ENCODE results near the gene ITPR2. TPM values are rescaled to one million over a fixed set of nuclear protein-coding genes. Genes with fewer than 3 reads are reported as not detected.
"Not testable (repeated sequence)": the region's sequence is repeated elsewhere in the genome, so short reads cannot be mapped to it uniquely, and the experiment has no call there.

The ITPR2 gene
- total RNA-seq, 1 experiment from 2014 or later: 14.3 TPM

DNA sequence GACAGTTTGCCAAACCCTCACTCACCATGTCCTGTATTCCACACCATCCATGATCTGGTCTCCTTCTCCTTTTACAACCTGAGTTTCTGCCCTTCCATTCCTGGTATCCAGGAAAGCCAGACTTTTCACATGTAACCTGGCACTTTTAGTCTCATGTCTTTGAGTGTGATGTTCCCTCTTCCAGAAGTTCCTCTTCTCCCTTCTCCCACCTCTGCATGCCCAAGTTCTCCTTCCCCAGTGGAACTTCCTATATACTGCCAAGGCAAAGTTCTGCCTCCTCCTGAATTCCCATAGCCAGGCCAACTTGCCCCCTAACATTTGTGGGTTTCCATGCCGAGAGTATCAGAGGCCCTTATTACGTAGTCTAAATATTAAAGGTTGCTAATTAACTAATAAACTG, 3.2 kb upstream of the ITPR2 start:
- Mint-ChIP-seq H3K36me3 (ENCODE audit: insufficient read depth, unreplicated experiment) (no peaks in the 10 kb centered on the region), H3K4me1 (ENCODE audit: insufficient read depth, unreplicated experiment) (peaks cover 7% of the 10 kb centered on the region), H3K27ac (ENCODE audit: low read depth, unreplicated experiment) (no peak overlapping the region), H3K4me3 (ENCODE audit: unreplicated experiment) (no peak overlapping the region), H3K9me3 (ENCODE audit: unreplicated experiment) (no peaks in the 10 kb centered on the region), H3K27me3 (ENCODE audit: insufficient read depth, unreplicated experiment) (no peaks in the 10 kb centered on the region)
- ChIA-PET POLR2A (interaction anchor here (0.7 kb wide), 1 partner anchor 15 kb away, joined by 3 read pairs; no protein-coding TSS in a partner anchor), CTCF (interaction anchor here (0.6 to 4.7 kb wide), 4 partner anchors 10 to 180 kb away, joined by 3 to 38 read pairs (median 4); no protein-coding TSS in a partner anchor)
- TF ChIP-seq, protein P1, sequence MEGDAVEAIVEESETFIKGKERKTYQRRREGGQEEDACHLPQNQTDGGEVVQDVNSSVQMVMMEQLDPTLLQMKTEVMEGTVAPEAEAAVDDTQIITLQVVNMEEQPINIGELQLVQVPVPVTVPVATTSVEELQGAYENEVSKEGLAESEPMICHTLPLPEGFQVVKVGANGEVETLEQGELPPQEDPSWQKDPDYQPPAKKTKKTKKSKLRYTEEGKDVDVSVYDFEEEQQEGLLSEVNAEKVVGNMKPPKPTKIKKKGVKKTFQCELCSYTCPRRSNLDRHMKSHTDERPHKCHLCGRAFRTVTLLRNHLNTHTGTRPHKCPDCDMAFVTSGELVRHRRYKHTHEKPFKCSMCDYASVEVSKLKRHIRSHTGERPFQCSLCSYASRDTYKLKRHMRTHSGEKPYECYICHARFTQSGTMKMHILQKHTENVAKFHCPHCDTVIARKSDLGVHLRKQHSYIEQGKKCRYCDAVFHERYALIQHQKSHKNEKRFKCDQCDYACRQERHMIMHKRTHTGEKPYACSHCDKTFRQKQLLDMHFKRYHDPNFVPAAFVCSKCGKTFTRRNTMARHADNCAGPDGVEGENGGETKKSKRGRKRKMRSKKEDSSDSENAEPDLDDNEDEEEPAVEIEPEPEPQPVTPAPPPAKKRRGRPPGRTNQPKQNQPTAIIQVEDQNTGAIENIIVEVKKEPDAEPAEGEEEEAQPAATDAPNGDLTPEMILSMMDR (IDR thresholded peaks at IDR 0.05; ENCODE audit: unreplicated experiment): no peak
- DNase-seq (ENCODE audit: unreplicated experiment): no peak
- BruUV-seq (replicated peaks): no TSS peak
- intact Hi-C loops (cut with micrococcal nuclease): no loop called here

DNA sequence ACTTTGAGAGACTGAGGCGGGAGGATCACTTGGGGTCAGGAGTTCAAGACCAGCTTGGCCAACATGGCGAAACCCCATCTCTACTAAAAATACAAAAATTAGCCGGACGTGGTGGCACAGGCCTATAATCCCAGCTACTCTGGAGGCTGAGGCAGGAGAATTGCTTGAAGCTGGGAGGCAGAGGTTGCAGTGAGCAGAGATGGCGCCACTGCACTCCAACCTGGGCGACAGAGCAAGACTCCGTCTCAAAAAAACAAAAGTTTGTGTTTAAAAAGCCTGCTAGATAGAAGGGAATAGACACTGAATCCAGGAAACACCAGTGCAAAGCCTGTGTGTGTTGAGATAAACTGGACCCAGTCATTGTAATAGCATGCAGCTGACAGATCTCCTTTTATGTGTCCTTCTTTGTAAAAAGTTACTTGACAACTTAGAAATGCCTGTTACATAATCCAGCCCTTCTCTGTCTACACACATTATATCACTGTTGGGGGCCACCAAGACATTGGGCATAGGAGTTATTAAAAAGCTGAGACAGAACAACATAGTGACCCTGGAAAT, 1.6 kb upstream of the ITPR2 start:
- not testable (repeated sequence) for H3K36me3 Mint-ChIP-seq (ENCODE audit: insufficient read depth, unreplicated experiment); H3K27ac Mint-ChIP-seq (ENCODE audit: low read depth, unreplicated experiment); H3K4me3 Mint-ChIP-seq (ENCODE audit: unreplicated experiment); H3K9me3 Mint-ChIP-seq (ENCODE audit: unreplicated experiment); BruUV-seq (replicated peaks); H3K27me3 Mint-ChIP-seq (ENCODE audit: insufficient read depth, unreplicated experiment); DNase-seq (ENCODE audit: unreplicated experiment)
- intact Hi-C loops (cut with micrococcal nuclease): loop anchor here (5.0 kb wide), 1 partner anchor 112 kb away; no protein-coding TSS in a partner anchor
- peaks cover 16% of the 10 kb centered on the region for H3K4me1 Mint-ChIP-seq (ENCODE audit: insufficient read depth, unreplicated experiment)
- ChIA-PET POLR2A (interaction anchor here (1.0 to 1.5 kb wide), 2 partner anchors 12 to 111 kb away, joined by 3 to 11 read pairs; no protein-coding TSS in a partner anchor), CTCF (interaction anchor here (2.4 to 4.7 kb wide), 4 partner anchors 8 to 51 kb away, joined by 8 to 38 read pairs (median 18); no protein-coding TSS in a partner anchor)

- DNase-seq (ENCODE audit: unreplicated experiment): no peak
- Mint-ChIP-seq H3K9me3 (ENCODE audit: unreplicated experiment) (no peaks in the 10 kb centered on the region), H3K27me3 (ENCODE audit: insufficient read depth, unreplicated experiment) (no peaks in the 10 kb centered on the region), H3K4me3 (ENCODE audit: unreplicated experiment) (peak overlapping the region; percentile 90), H3K4me1 (ENCODE audit: insufficient read depth, unreplicated experiment) (peaks cover 16% of the 10 kb centered on the region), H3K36me3 (ENCODE audit: insufficient read depth, unreplicated experiment) (no peaks in the 10 kb centered on the region), H3K27ac (ENCODE audit: low read depth, unreplicated experiment) (no peak overlapping the region)
- TF ChIP-seq, protein P1 (IDR thresholded peaks at IDR 0.05; ENCODE audit: unreplicated experiment): no peak
- BruUV-seq (replicated peaks): no TSS peak
- CTCF ChIA-PET: interaction anchor here (0.6 to 4.7 kb wide), 12 partner anchors 9 to 102 kb away, joined by 3 to 38 read pairs (median 4); no protein-coding TSS in a partner anchor
- intact Hi-C loops (cut with micrococcal nuclease): loop anchor here (5.0 kb wide), 1 partner anchor 112 kb away; no protein-coding TSS in a partner anchor
- POLR2A ChIA-PET: interaction anchor here (0.5 to 3.3 kb wide), 20 partner anchors 9 to 782 kb away, joined by 3 to 28 read pairs (median 8); no protein-coding TSS in a partner anchor
Measured at GRCh38 chr12:26833743-26834490, 923 bp upstream of the ITPR2 start.

DNA sequence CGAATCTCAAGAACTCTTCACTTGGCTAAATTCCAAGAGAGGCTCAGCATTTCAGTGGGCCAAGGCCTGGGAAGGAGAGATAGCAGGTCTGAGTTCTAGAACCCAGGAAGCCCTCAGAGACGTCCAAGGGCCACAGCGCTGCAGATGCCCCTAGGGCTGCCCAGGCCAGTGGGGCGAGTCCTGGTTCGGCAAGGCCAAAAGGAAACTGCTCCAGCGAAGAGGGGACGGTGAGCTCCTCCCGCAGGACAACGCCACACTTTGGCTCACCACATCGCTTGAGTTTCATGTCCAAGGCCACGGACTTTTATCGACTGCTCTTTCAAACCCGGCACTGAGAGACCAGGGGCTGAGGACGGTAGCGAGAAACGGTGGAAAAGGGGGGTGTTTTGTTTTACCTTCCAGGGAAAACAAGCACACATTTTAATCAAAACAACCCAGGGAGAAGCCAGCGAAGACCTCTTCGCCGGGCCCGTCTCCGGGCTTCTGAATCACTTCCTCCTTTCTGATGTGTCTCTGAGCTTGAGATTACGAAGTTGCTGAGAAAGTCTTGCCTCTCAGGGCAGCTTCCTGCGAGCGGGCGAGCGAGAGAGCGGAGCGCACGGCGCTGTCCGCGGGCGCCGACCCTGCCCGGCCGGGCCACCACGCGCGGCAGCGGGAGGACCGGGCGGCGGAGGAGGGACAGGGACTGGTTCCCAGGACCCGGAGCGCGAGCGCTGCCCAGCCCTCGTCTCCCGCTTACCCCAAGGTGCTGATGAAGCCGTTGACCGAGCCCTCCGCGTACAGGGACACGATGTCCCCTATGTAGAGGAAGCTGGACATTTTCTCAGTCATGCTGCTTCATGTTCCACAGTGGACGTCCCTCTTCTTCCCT, 808 bp downstream of the ITPR2 start:
- H3K9me3 Mint-ChIP-seq (ENCODE audit: unreplicated experiment): no peaks in the 10 kb centered on the region
- POLR2A ChIA-PET: interaction anchor here (0.6 to 3.3 kb wide), 43 partner anchors 8 to 1246 kb away, joined by 3 to 28 read pairs (median 4); partner anchors contain the start of gene STK38L
- intact Hi-C loops (cut with micrococcal nuclease): loop anchor here (1.0 to 5.0 kb wide), 2 partner anchors 110 to 127 kb away; no protein-coding TSS in a partner anchor
- CTCF ChIA-PET: interaction anchor here (0.6 to 4.7 kb wide), 17 partner anchors 10 to 820 kb away, joined by 3 to 38 read pairs (median 4); no protein-coding TSS in a partner anchor
- TSS peak; percentile 21 for BruUV-seq (replicated peaks)
- H3K36me3 Mint-ChIP-seq (ENCODE audit: insufficient read depth, unreplicated experiment): no peaks in the 10 kb centered on the region
- H3K27me3 Mint-ChIP-seq (ENCODE audit: insufficient read depth, unreplicated experiment): no peaks in the 10 kb centered on the region
- H3K27ac Mint-ChIP-seq (ENCODE audit: low read depth, unreplicated experiment): peak overlapping the region; percentile 89
- peak; percentile 71 for DNase-seq (ENCODE audit: unreplicated experiment)
- TF ChIP-seq, protein P1 (IDR thresholded peaks at IDR 0.05; ENCODE audit: unreplicated experiment): no peak
- H3K4me1 Mint-ChIP-seq (ENCODE audit: insufficient read depth, unreplicated experiment): peaks cover 16% of the 10 kb centered on the region
- peak overlapping the region; percentile 90 for H3K4me3 Mint-ChIP-seq (ENCODE audit: unreplicated experiment)
